ENCODE results near the gene COMMD1. TPM values are rescaled to one million over a fixed set of nuclear protein-coding genes. Genes with fewer than 3 reads are reported as not detected.

Gene COMMD1
- total RNA-seq, 6 donors from 2014 or later = 27.0 to 59.7 (median 35.6) TPM

DNA sequence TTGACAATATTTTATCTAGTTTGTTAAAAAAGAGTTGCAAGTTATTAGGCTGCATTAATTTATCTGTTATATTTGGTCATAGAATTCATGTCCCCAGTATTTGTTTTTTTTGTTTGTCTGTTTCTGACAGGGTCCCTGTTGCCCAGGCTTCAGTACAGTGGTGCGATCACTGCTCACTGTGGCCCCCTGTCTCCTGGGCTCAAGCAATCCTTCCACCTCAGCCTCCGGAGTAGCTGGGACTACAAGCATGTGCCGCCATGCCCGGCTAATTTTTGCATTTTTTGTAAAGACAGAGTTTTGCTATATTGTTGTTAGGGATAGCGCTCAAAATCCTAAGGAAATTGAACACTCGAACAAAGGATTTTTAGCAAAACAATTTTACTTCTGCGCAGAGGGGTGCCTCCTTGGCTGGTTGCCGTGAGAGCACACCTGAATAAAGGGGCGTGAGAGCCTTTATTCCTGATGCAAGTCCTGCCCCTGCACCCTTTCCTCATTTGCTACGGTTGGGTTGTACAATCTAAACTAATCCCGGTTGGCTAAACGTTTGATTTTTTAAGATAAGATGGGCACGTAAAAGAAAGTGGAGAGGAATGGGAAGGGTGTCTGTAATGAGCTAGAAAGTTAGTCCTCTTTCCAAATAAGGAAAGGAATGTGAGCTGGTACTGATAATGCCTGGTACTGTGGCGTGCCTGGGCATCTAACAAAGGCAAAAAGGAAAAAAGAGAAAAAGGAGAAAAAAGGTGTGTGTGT lies 65.5 kb downstream of the COMMD1 start:
- Histone ChIP-seq H3K4me3 (peak overlapping the region in 1 of 4 donors; percentile 9), H3K4me1 (peaks cover 0 to 3% (median 0%) of the 10 kb centered on the region in 4 donors), H3K9me3 (no peaks in the 10 kb centered on the region), H3K27ac (no peak overlapping the region), H3K27me3 (no peaks in the 10 kb centered on the region), H3K36me3 (no peaks in the 10 kb centered on the region)
- 76 to 78% methylated on average over 14 of the region's 14 CpGs for WGBS, 2 donors
- no peak for DNase-seq
- TF ChIP-seq POLR2A (IDR thresholded peaks at IDR 0.05) = no peak
- ATAC-seq (ENCODE audit: low FRiP score in 2 of 2) = no peak

- DNase-seq (peak in 1 of 2 donors; percentile 51), ATAC-seq (ENCODE audit: low FRiP score in 2 of 2) (peak; percentile 37 to 61)
- Histone ChIP-seq H3K36me3 (no peaks in the 10 kb centered on the region), H3K27ac (no peak overlapping the region), H3K4me1 (peaks cover 0 to 6% (median 2%) of the 10 kb centered on the region in 4 donors), H3K9me3 (peaks cover 0 to 11% (median 0%) of the 10 kb centered on the region in 4 donors), H3K27me3 (no peaks in the 10 kb centered on the region), H3K4me3 (no peak overlapping the region)
- TF ChIP-seq, protein P1, sequence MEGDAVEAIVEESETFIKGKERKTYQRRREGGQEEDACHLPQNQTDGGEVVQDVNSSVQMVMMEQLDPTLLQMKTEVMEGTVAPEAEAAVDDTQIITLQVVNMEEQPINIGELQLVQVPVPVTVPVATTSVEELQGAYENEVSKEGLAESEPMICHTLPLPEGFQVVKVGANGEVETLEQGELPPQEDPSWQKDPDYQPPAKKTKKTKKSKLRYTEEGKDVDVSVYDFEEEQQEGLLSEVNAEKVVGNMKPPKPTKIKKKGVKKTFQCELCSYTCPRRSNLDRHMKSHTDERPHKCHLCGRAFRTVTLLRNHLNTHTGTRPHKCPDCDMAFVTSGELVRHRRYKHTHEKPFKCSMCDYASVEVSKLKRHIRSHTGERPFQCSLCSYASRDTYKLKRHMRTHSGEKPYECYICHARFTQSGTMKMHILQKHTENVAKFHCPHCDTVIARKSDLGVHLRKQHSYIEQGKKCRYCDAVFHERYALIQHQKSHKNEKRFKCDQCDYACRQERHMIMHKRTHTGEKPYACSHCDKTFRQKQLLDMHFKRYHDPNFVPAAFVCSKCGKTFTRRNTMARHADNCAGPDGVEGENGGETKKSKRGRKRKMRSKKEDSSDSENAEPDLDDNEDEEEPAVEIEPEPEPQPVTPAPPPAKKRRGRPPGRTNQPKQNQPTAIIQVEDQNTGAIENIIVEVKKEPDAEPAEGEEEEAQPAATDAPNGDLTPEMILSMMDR (IDR thresholded peaks at IDR 0.05) = no peak
- TF ChIP-seq POLR2AphosphoS5 (IDR thresholded peaks at IDR 0.05) (no peak), POLR2A (IDR thresholded peaks at IDR 0.05) (no peak)
These were observed 73.0 kb downstream of the COMMD1 start for GRCh38 chr2:61978522-61978921.

DNA sequence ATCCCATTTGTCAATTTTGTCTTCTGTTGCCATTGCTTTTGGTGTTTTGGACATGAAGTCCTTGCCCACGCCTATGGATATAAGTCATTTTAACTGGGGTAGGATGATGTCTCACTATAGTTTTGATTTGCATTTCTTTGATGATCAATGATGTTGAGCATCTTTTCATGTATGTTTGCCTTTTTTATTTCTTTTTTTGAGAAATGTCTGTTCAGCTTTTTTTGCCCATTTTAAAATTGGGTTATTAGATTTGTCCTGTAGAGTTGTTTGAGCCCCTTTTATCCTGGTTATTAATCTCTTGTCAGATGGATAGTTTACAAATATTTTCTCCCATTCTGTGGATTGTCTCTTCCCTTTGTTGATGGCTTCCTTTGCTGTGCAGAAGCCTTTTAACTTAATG lies 75.3 kb downstream of the COMMD1 start:
- WGBS, 2 donors = 90 to 94% methylated on average over 1 of the region's 1 CpG
- Histone ChIP-seq H3K27me3 (no peaks in the 10 kb centered on the region), H3K36me3 (no peaks in the 10 kb centered on the region), H3K4me3 (no peak overlapping the region), H3K27ac (no peak overlapping the region), H3K9me3 (peaks cover 0 to 11% (median 0%) of the 10 kb centered on the region in 4 donors), H3K4me1 (peaks cover 0 to 6% (median 2%) of the 10 kb centered on the region in 4 donors)
- DNase-seq (no peak), ATAC-seq (ENCODE audit: low FRiP score in 2 of 2) (no peak)
- TF ChIP-seq EP300 (IDR thresholded peaks at IDR 0.05) = no peak
- TF ChIP-seq POLR2A (IDR thresholded peaks at IDR 0.05) = no peak
- TF ChIP-seq POLR2AphosphoS5 (IDR thresholded peaks at IDR 0.05) = no peak
- TF ChIP-seq, protein P1 (IDR thresholded peaks at IDR 0.05) = no peak

DNA sequence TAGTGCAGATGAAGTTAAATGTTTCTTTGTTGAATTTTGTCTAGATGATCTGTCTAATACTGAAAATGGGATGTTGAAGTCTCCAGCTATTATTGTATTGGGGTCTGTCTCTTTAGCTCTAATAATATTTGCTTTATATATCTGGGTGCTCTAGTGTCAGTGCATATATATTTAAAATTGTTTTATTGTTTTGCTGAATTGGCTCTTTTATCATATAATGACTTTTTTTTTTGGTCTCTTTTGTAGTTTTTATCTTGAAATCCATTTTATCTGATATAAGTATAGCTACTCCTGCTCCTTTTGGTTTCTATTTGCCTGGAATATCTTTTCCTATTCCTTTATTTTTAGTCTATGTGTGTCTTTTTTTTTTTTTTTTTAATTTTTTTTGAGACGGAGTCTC lies 79.2 kb downstream of the COMMD1 start:
- Histone ChIP-seq H3K9me3 (peaks cover 0 to 11% (median 0%) of the 10 kb centered on the region in 4 donors), H3K36me3 (no peaks in the 10 kb centered on the region), H3K4me1 (no peaks in the 10 kb centered on the region), H3K27ac (no peak overlapping the region), H3K4me3 (no peak overlapping the region), H3K27me3 (no peaks in the 10 kb centered on the region)
- TF ChIP-seq POLR2A (IDR thresholded peaks at IDR 0.05) (no peak), POLR2AphosphoS5 (IDR thresholded peaks at IDR 0.05) (no peak), EP300 (IDR thresholded peaks at IDR 0.05) (no peak)
- TF ChIP-seq, protein P1 (IDR thresholded peaks at IDR 0.05) = no peak
- no peak for ATAC-seq (ENCODE audit: low FRiP score in 2 of 2)
- DNase-seq = no peak
- 89 to 100% methylated on average over 1 of the region's 1 CpG for WGBS, 2 donors

DNA sequence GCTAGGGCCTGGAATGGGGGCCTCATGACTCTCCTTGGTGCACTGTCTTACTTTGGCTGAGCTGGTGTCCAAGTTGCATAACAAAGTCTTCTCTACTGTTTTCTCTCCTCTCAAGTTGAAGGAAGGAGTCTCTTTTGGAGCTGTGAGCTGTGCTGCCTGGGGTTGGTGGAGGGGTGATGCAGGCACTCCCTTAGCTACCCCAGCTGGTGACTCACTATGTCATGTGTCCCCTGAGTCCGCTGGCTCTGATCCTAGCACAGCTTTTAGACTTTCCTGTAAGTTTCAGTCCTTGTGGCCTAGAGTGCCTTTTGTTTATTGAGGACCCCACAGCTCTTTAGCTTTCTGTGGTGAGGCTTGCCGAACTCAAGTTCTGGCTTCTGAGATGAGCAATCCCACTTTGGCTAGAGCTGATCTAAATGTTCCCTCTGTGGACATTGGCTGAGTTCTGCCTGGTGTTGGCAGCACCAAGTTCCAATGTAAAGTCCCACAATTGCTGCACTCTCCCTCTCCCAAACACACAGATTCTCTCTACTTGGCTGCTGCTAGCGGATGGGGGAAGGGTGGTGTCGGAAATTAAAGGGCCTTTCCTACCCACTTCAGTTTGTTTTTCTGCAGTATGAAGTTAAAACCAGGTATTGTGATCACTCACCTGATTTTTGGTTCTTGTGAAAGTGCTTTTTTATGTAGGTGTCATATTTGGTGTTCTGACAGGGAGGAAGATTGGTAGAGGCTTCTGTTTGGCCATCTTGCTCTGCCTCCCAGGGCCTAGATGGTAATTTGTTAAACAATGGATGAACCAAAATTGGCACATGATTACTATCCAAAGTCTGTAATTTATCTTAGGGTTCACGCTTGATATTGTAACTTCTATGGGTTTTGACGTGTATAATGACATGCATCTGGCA lies 83.2 kb downstream of the COMMD1 start:
- no peak overlapping the region for H3K27ac ChIP-seq
- no peak for ATAC-seq (ENCODE audit: low FRiP score in 2 of 2)
- WGBS, 2 donors = 87 to 97% methylated on average over 6 of the region's 6 CpGs
- no peak for DNase-seq
- TF ChIP-seq, protein P1 (IDR thresholded peaks at IDR 0.05) = no peak
- TF ChIP-seq POLR2A (IDR thresholded peaks at IDR 0.05) = no peak
- no peak for TF ChIP-seq EP300 (IDR thresholded peaks at IDR 0.05)
- no peak for TF ChIP-seq POLR2AphosphoS5 (IDR thresholded peaks at IDR 0.05)
- no peaks in the 10 kb centered on the region for H3K9me3 ChIP-seq
- no peaks in the 10 kb centered on the region for H3K27me3 ChIP-seq
- peaks cover 0 to 2% (median under 1%) of the 10 kb centered on the region in 4 donors for H3K4me1 ChIP-seq
- no peaks in the 10 kb centered on the region for H3K36me3 ChIP-seq
- H3K4me3 ChIP-seq = no peak overlapping the region
